HAP-1 (cell line): ENCODE measurements around the gene ZNF248.

ENCODE experiments used
- DNase-seq, 2 experiments: peaks; one replicate each; pipeline ENCODE4 v3.0.0-alpha.2; 2016 to 2020; ENCODE audit warnings: low spot score in 2 of 2
- H3K27me3 ChIP-seq: fragments of 250-450 bp; sonication (Bioruptor Pico); 2 replicates; pipeline ENCODE4 v1.5.1; 2020; ENCODE audit warnings: low read depth, mild to moderate bottlenecking, moderate library complexity
- H3K36me3 ChIP-seq: fragments of 250-450 bp; sonication (Bioruptor Pico); replicated peaks from 2 replicates; pipeline ENCODE4 v1.5.1; 2020; ENCODE audit warnings: mild to moderate bottlenecking
- H3K4me1 ChIP-seq: fragments of 250-450 bp; sonication (Bioruptor Pico); 2 replicates; pipeline ENCODE4 v1.5.1; 2020; ENCODE audit warnings: mild to moderate bottlenecking
- H3K4me3 ChIP-seq: fragments of 250-450 bp; sonication (Bioruptor Pico); 2 replicates; pipeline ENCODE4 v1.5.1; 2020; ENCODE audit warnings: mild to moderate bottlenecking, moderate library complexity
- H3K9me3 ChIP-seq: fragments of 250-450 bp; sonication (Bioruptor Pico); 2 replicates; pipeline ENCODE4 v1.5.1; 2020; ENCODE audit warnings: mild to moderate bottlenecking, moderate library complexity
- in situ Hi-C: fragments of 300-500 bp; cut with MboI; formaldehyde crosslinking; loops from 3 replicates; pipeline ENCODE4 v1.14.3; 2020; ENCODE audit warnings: low sequenced_read_pairs, inconsistent platforms, mixed read lengths

ZNF248 gene

DNA sequence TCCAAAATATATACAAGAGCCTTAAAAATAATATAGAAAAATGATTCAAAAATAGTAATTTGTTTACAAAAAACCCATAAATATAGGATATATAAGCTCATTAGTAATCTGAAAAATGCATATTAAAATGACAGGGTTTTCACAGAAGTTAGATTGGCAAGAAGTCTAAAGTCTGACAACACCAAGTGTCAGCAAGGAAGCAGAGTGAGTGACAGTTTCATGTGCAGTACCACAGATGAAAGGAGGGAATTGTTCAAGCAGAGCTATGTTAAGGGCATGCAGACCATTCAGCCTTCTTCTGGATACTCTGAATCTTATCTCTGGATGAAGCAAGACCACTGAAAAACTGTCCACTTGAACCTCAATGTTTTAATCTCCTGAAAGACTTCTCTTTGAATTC, 55.9 kb downstream of the ZNF248 start:
- Histone ChIP-seq H3K4me1 (no peaks in the 10 kb centered on the region), H3K27me3 (no peaks in the 10 kb centered on the region), H3K9me3 (no peaks in the 10 kb centered on the region), H3K36me3 (no peaks in the 10 kb centered on the region), H3K4me3 (no peak overlapping the region)
- in situ Hi-C loops, result no loop called here
- no peak for DNase-seq

DNA sequence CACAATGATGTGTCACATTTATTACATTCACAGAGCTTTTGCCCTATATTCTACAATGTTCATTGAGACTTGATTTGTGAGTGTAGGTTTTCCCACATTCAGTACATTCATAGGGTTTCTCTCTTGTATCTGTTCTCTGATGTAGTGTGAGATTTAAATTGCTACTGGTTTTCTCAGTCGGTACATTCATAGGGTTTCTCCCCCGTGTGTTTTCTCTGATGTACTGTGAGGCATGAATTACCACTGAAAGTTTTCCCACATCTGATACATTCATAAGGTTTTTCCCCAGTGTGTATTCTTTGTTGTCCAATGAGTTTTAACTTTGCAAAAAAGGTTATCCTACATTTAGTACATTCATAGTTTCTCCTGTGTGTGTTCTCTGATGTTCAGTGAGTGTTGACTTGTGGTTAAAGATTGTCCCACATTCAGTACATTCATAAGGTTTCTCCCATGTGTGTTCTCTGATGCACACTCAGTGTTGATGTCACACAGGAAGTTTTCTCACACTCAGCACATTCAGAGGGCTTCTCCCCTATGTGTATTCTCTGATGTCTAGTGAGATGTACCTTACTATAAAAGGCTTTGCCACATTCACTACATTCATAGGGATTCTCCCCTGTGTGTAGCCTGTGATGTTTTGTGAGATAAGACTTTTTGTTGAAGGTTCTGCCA, 63.0 kb downstream of the ZNF248 start:
- Histone ChIP-seq H3K9me3 (no peaks in the 10 kb centered on the region), H3K4me3 (no peak overlapping the region), H3K36me3 (no peaks in the 10 kb centered on the region), H3K4me1 (no peaks in the 10 kb centered on the region), H3K27me3 (no peaks in the 10 kb centered on the region)
- no peak for DNase-seq
- in situ Hi-C loops, result no loop called here

DNA sequence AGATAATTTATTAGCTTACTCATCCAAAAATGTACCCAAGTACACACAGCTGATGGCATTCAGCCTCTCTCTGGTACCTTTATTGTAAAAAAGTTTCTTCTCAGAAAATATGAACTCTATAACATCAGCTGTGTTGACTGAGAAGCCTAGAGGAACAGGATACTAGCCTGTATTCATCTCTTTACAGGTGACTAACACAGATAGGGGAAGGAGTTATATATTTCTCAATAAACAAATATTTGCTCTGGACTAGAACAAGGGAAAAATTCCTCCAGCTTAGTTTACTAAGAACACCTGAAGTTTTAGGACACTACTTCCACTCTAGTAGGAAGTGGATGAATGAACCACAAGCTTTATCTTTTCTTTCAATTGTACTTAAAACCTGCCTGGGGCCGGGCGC, 67.8 kb downstream of the ZNF248 start:
- no peak for DNase-seq
- no peaks in the 10 kb centered on the region for H3K4me1 ChIP-seq
- no peaks in the 10 kb centered on the region for H3K9me3 ChIP-seq
- H3K4me3 ChIP-seq, result no peak overlapping the region
- no peaks in the 10 kb centered on the region for H3K27me3 ChIP-seq
- no peaks in the 10 kb centered on the region for H3K36me3 ChIP-seq
- in situ Hi-C loops, result no loop called here

DNA sequence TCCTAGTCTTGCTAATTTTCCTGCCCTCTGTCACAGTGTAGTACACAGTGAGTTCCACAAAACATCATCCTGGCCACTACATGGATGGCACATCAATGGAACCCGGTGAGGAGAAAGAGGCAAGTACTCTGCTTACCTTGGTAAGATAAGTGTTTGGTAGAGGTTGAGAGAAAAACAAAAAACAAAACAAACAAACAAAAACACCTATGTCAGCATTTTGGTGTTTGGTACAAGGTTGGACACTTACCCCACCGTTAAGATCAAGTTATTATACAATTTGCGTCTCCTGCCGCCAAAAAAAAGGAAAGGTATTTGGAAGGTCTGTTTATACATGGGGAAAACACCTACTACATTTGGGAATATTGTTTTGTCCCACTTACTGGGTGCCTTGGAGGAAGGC, 72.7 kb downstream of the ZNF248 start:
- in situ Hi-C loops, result no loop called here
- H3K27me3 ChIP-seq, result no peaks in the 10 kb centered on the region
- H3K36me3 ChIP-seq, result no peaks in the 10 kb centered on the region
- no peak for DNase-seq
- H3K9me3 ChIP-seq, result no peaks in the 10 kb centered on the region
- no peaks in the 10 kb centered on the region for H3K4me1 ChIP-seq
- no peak overlapping the region for H3K4me3 ChIP-seq

DNA sequence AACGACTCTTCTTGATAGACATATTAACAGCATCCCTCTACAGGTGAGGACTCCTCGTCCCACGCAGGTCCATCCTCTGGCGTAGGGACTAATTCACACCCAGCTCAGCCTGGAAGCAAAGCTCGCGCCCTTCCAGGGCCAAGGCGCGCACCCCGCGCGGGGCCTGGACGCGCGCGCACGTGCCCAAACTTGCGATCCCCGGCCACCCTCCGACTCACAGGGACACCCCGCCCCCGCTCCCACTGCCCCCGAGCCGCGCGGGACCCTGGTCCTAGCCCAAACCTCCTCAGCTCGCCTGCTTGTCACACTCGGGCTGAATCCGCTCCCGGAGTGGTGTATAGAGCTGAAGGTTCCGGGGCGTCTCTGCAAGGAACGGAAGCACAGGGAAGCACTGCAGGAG, 76.9 kb downstream of the ZNF248 start:
- Histone ChIP-seq H3K27me3 (no peaks in the 10 kb centered on the region), H3K36me3 (no peaks in the 10 kb centered on the region), H3K4me3 (no peak overlapping the region), H3K4me1 (no peaks in the 10 kb centered on the region), H3K9me3 (no peaks in the 10 kb centered on the region)
- no peak for DNase-seq
- in situ Hi-C loops, result no loop called here

DNA sequence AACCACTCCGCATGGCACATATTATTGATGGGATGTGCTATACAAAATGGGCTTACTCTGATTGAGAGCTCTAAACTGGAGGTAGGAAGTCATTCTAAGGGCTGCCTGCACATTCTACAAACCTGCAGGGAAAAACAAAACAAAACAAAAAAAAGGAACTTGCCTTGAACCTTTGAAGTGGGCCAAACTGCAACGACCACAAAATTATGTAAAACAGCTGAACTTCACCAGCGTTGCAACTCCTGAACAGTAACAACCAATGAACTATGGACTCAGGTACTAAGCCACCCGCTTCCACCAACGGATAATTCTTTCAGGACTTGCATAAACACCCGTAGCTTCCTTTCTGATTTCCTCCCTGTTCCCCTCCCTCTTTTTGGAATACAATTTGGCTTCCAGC, 80.4 kb downstream of the ZNF248 start:
- DNase-seq, result no peak
- Histone ChIP-seq H3K9me3 (0 out of 2 replicates have a peak, but pooled peaks cover 2% of the 10 kb centered on the region), H3K27me3 (no peaks in the 10 kb centered on the region), H3K36me3 (no peaks in the 10 kb centered on the region), H3K4me1 (no peaks in the 10 kb centered on the region), H3K4me3 (no peak overlapping the region)
- in situ Hi-C loops, result no loop called here

DNA sequence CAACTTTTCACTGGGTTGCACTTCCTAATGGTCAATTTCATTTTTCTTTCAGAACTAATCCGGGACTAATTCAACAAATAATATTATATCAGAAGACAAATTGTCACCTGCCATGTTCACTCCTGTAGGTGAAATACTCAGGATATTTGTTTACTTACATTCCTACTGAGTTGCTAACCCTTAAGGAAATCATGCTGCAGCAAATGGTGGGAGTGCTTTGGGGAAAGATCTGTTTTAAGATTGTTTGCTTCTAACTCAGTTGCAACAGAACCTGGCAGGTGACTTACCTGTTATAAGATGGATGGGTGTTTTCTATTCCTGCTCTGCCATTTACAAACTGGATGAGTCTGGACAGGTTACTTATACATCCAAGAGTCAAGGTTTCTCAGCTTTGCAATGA, 81.8 kb downstream of the ZNF248 start:
- in situ Hi-C loops, result no loop called here
- no peak overlapping the region for H3K4me3 ChIP-seq
- H3K4me1 ChIP-seq, result no peaks in the 10 kb centered on the region
- no peaks in the 10 kb centered on the region for H3K27me3 ChIP-seq
- no peaks in the 10 kb centered on the region for H3K36me3 ChIP-seq
- H3K9me3 ChIP-seq, result 0 out of 2 replicates have a peak, but pooled peaks cover 2% of the 10 kb centered on the region
- no peak for DNase-seq

DNA sequence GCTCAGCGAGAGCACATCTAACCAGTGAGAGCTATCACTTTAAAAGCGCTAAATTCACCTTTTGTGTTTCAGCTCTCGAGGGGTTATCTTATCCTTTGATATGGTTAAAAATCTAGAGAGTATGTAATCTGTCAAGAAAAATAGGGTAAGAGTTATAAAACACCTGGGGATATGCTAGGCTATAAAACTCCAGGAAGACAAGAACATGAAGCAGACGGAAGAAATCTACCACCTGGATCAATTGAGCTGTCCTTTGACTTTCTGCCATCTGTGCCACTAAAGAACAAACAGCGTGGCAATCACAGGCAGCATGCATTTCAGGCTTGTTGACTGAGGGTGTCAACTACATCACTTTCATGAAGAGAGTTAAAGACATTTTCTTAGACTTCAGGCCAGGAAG, 83.1 kb downstream of the ZNF248 start:
- H3K4me1 ChIP-seq, result no peaks in the 10 kb centered on the region
- DNase-seq, result no peak
- in situ Hi-C loops, result no loop called here
- H3K36me3 ChIP-seq, result no peaks in the 10 kb centered on the region
- H3K9me3 ChIP-seq, result 0 out of 2 replicates have a peak, but pooled peaks cover 2% of the 10 kb centered on the region
- H3K27me3 ChIP-seq, result no peaks in the 10 kb centered on the region
- no peak overlapping the region for H3K4me3 ChIP-seq

DNA sequence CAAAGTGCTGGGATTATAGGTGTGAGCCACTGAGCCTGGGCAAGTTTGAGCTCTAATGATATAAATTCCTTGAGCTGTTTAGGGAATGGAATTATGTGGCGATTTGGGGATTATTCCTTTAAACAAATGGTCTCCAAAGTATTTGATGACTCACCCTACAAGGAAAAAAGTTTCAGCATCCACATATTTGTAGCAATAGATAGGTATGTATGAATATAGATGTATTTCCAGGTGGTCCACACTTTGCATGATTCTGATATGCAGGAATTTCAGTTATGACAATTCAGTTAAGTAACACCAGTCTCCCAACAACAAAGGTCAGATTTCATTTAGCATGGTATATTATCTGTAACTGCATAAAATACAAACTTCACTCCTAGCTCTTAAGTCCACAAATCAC, 92.2 kb downstream of the ZNF248 start:
- H3K9me3 ChIP-seq, result no peaks in the 10 kb centered on the region
- no peaks in the 10 kb centered on the region for H3K36me3 ChIP-seq
- DNase-seq, result no peak
- no peaks in the 10 kb centered on the region for H3K27me3 ChIP-seq
- in situ Hi-C loops, result no loop called here
- H3K4me1 ChIP-seq, result no peaks in the 10 kb centered on the region
- no peak overlapping the region for H3K4me3 ChIP-seq

DNA sequence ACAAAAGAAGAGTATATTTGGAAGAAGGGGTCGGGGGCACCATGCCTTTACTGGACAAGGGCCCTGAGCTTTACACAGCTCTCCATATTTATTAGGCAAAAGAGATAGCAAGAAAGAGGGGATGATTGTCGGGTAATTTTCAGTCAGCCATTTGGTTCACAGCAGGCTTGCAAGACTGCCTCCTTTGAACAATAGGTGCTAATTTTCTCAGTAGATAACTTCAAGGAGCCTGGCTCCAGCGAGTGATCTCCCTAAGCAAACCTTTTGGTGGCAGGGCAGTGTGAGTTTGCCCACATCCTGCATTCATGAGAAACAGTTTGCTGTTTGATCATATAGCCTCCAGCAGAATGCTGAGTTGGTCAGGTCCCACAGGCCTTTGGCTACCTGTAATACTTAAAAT, 94.3 kb downstream of the ZNF248 start:
- H3K4me3 ChIP-seq, result no peak overlapping the region
- no peaks in the 10 kb centered on the region for H3K9me3 ChIP-seq
- H3K4me1 ChIP-seq, result no peaks in the 10 kb centered on the region
- no peak for DNase-seq
- H3K27me3 ChIP-seq, result no peaks in the 10 kb centered on the region
- in situ Hi-C loops, result no loop called here
- no peaks in the 10 kb centered on the region for H3K36me3 ChIP-seq

DNA sequence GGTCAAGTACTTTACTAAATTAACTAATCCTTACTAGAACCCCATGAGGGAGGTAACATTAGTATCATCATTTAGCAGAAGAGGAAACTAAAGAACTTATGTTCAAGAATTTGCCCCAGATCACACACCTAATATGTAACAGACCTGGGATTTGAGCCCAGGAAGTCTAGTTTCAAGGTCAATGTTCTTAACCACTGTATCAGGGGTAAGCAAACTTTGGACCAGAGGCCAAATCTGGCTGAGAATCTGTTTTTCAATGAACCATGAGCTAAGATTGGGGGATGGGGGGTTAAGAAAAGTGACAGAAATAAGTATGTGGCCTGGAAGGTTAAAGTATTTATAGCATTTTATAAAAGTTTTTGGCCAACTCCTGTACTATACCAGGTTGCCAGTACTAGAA, 95.1 kb downstream of the ZNF248 start:
- Histone ChIP-seq H3K36me3 (no peaks in the 10 kb centered on the region), H3K9me3 (no peaks in the 10 kb centered on the region), H3K4me3 (no peak overlapping the region), H3K4me1 (no peaks in the 10 kb centered on the region), H3K27me3 (no peaks in the 10 kb centered on the region)
- DNase-seq, result no peak
- in situ Hi-C loops, result no loop called here

DNA sequence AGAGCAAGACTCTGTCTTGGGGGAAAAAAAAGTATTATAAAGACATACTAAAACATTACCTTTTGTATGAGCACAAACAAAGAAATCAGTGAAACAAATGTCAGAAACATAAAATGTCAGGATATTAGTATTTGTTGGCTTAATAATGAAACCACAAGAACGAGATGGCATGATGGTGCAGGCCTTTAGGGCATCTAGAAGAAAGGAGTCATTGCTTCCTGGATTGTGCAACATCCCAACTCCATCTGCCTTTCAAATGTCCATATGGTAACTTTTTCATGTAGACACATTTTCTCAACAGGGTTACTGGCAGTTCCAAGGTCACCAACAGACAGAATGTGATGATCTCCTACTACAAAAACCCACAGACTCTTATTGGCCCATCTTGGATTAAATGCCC, 96.6 kb downstream of the ZNF248 start:
- H3K36me3 ChIP-seq, result no peaks in the 10 kb centered on the region
- no peaks in the 10 kb centered on the region for H3K4me1 ChIP-seq
- no peak for DNase-seq
- no peaks in the 10 kb centered on the region for H3K27me3 ChIP-seq
- no peaks in the 10 kb centered on the region for H3K9me3 ChIP-seq
- in situ Hi-C loops, result no loop called here
- H3K4me3 ChIP-seq, result no peak overlapping the region

DNA sequence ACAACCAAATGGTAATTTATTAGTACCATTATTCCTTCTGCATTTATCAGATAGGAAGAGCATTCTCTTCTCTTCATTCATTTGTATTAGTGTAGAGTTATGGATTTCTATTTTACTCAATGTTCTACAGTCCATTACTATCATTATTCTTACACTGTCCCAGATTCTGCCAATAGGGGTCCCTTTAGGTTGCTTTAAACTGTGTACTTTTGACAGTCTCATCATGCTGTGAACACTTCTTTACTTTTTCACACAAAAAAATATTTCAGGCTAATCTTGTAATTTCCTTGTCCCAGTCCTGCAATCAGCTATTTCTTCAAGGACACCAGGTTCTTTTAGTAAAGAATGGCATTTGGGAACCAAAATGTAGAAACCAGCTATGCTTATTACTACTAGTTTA, 99.3 kb downstream of the ZNF248 start:
- Histone ChIP-seq H3K4me3 (no peak overlapping the region), H3K36me3 (no peaks in the 10 kb centered on the region), H3K27me3 (no peaks in the 10 kb centered on the region), H3K9me3 (no peaks in the 10 kb centered on the region), H3K4me1 (no peaks in the 10 kb centered on the region)
- in situ Hi-C loops, result no loop called here
- no peak for DNase-seq

DNA sequence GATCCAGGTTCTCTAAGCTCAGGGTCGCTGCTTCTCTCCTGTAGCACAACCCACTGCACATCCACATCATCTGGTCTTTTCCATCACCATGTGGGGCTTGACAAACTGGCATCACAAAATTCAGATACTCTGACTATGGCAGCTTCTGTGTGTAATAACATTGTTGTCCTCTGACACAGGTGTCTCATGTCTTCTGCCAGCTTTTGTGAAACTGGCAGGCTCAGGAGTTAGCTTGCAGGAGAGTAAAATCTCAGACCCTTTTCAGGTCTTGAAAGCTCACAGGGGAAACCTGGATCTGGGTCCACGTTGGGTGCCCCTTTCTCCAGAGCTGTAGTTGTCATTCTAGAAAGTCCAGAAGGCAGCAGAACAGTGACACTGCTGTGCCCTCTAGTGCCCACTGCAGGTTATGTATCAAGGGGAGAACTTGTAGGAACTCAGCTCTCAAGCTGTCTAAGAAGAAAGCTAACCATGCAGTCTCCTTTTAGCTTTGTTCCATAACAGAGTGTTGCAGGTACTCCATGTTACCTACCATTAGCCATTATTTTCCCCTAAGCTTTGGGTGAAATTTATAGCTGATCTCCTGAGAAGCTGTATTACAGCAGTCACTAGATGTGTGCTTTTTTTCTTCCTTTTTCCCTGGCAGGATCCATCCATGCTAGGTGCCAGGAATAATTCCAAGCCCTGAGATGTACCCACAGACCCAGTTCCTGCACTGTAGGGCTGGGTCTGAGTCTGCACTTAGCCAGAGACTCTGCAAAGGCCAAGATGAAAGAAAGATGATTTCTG, 102.7 kb downstream of the ZNF248 start:
- Histone ChIP-seq H3K4me3 (no peak overlapping the region), H3K9me3 (no peaks in the 10 kb centered on the region), H3K27me3 (no peaks in the 10 kb centered on the region), H3K4me1 (no peaks in the 10 kb centered on the region), H3K36me3 (no peaks in the 10 kb centered on the region)
- DNase-seq, result peak; percentile 3 to 27
- in situ Hi-C loops, result no loop called here
